Loucy (cell line): Measurements from ENCODE around the gene RRP1.

Experiments
- H2AFZ ChIP-seq: fragments of 200-600 bp; sonication (generic); 2 replicates; pipeline ENCODE4 v1.6.0; 2016; ENCODE audit warnings: antibody characterized with exemption, mild to moderate bottlenecking, low read length, moderate library complexity
- H3F3A ChIP-seq: fragments of 200-600 bp; 2 replicates; pipeline ENCODE4 v1.6.0; 2016; ENCODE audit warnings: antibody characterized with exemption, low read depth, mild to moderate bottlenecking
- H3K27me3 ChIP-seq: fragments of 200-600 bp; sonication (generic); 2 replicates; pipeline ENCODE4 v1.6.1; 2014; ENCODE audit warnings: low read length, mild to moderate bottlenecking; ENCODE audit not compliant: insufficient read depth, poor library complexity, severe bottlenecking
- H3K36me3 ChIP-seq: fragments of 200-600 bp; sonication (generic); 2 replicates; pipeline ENCODE4 v1.6.1; 2016; ENCODE audit warnings: low read length; ENCODE audit not compliant: insufficient read depth
- H3K4me1 ChIP-seq: fragments of 200-600 bp; sonication (generic); 2 replicates; pipeline ENCODE4 v1.5.1; 2014; ENCODE audit warnings: low read length, mild to moderate bottlenecking; ENCODE audit not compliant: insufficient read depth, poor library complexity, severe bottlenecking
- H3K4me2 ChIP-seq: fragments of 200-600 bp; sonication (generic); 2 replicates; pipeline ENCODE4 v1.6.0; 2014; ENCODE audit warnings: antibody characterized with exemption, low read length, low read depth, mild to moderate bottlenecking; ENCODE audit not compliant: poor library complexity, severe bottlenecking
- H3K4me3 ChIP-seq: fragments of 200-600 bp; sonication (generic); 2 replicates; pipeline ENCODE4 v1.5.1; 2014; ENCODE audit warnings: low read length, mild to moderate bottlenecking, mixed read lengths; ENCODE audit not compliant: poor library complexity, severe bottlenecking
- H3K79me2 ChIP-seq: fragments of 200-600 bp; sonication (generic); 2 replicates; pipeline ENCODE4 v1.6.1; 2014; ENCODE audit warnings: low read length; ENCODE audit not compliant: insufficient read depth
- H3K9ac ChIP-seq: fragments of 200-600 bp; sonication (generic); 2 replicates; pipeline ENCODE4 v1.6.0; 2014; ENCODE audit warnings: mild to moderate bottlenecking, low read depth, low read length, moderate library complexity; ENCODE audit not compliant: poor library complexity, severe bottlenecking
- H3K9me2 ChIP-seq: fragments of 200-600 bp; sonication (generic); replicated peaks from 2 replicates; pipeline ENCODE4 v1.6.1; 2016; ENCODE audit warnings: low read depth, low read length, mixed read lengths
- H3K9me3 ChIP-seq: fragments of 200-600 bp; sonication (generic); 2 replicates; pipeline ENCODE4 v1.6.1; 2014; ENCODE audit warnings: mild to moderate bottlenecking, antibody characterized with exemption, low read length, low read depth; ENCODE audit not compliant: insufficient read depth
- H4K20me1 ChIP-seq: fragments of 200-600 bp; sonication (generic); 2 replicates; pipeline ENCODE4 v1.6.0; 2014; ENCODE audit warnings: antibody characterized with exemption, low read length, mild to moderate bottlenecking; ENCODE audit not compliant: insufficient read depth, poor library complexity, severe bottlenecking
- CTCF ChIP-seq: fragments of 200-600 bp; sonication (generic); conservative IDR thresholded peaks from 2 replicates; pipeline ENCODE4 v1.5.1; 2014; ENCODE audit warnings: mild to moderate bottlenecking, antibody characterized with exemption, low read length
- EZH2phosphoT487 ChIP-seq: fragments of 200-600 bp; IDR thresholded peaks from 2 replicates; pipeline ENCODE4 v1.6.1; 2018; ENCODE audit warnings: antibody characterized with exemption, mild to moderate bottlenecking, moderate library complexity, borderline replicate concordance

The RRP1 gene

DNA sequence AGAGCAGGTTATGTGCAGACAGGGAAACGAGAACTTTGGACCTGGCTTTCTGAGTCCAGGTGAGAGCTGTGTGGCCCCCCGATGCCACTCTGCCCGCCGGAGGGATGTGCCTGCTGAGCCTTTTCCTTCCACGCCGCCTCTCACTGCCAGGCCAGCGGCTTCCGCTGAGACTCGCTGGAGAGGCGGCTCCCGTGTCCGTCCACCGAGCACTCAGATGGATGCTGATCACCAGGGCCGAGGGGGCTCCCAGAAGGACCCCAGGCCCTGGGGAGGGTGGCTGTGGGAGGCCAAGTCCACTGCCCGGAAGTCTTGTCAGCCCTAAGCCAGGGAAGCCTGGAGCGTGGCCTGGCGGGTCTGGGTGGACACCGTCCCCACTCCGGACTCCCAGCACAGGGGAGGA lies 29.7 kb upstream of the RRP1 start:
- H2AFZ ChIP-seq: no peak overlapping the region
- no peaks in the 10 kb centered on the region for H3K79me2 ChIP-seq
- H3K4me3 ChIP-seq: no peak overlapping the region
- no peak overlapping the region for H3K9ac ChIP-seq
- no peaks in the 10 kb centered on the region for H3K27me3 ChIP-seq
- no peaks in the 10 kb centered on the region for H4K20me1 ChIP-seq
- H3K9me3 ChIP-seq: no peaks in the 10 kb centered on the region
- H3F3A ChIP-seq: no peaks in the 10 kb centered on the region
- no peak overlapping the region for H3K4me2 ChIP-seq
- H3K4me1 ChIP-seq: no peaks in the 10 kb centered on the region
- H3K36me3 ChIP-seq: peaks cover 16% of the 10 kb centered on the region; the same call in 1 of the 2 replicates
- no peaks in the 10 kb centered on the region for H3K9me2 ChIP-seq
- no peak for TF ChIP-seq CTCF
- no peak for TF ChIP-seq EZH2phosphoT487

DNA sequence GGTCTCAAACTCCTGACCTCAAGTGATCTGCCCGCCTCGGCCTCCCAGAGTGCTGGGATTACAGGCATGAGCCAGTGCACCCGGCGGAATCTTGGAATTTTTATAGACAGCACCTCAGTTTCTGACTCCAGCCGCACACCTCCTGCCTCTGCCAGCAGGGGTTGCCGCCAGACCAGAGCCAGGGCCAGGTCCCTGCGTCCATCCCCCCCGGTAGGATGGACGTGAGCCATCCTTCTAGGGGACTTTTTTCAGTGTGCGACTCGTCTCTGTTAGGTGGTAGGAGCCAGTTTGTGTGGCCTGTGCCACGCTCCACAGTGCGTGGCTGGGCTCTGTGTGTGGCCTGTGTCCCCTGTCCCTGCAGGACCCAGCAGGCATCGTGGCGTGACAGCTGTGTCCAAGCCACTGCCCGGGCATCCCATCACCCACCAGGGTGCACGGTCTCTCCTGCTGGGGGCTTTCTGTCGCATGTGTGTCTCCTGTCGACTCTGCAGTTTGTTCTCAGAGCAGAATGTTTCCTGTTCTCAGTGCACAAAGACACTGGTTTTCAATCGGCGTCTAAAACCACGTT lies 28.9 kb upstream of the RRP1 start:
- no peaks in the 10 kb centered on the region for H3K9me2 ChIP-seq
- no peak overlapping the region for H3K9ac ChIP-seq
- no peak overlapping the region for H3K4me3 ChIP-seq
- peaks cover 16% of the 10 kb centered on the region; the same call in 1 of the 2 replicates for H3K36me3 ChIP-seq
- H3F3A ChIP-seq: no peaks in the 10 kb centered on the region
- no peaks in the 10 kb centered on the region for H3K79me2 ChIP-seq
- no peaks in the 10 kb centered on the region for H4K20me1 ChIP-seq
- H2AFZ ChIP-seq: no peak overlapping the region
- no peaks in the 10 kb centered on the region for H3K4me1 ChIP-seq
- H3K27me3 ChIP-seq: no peaks in the 10 kb centered on the region
- H3K4me2 ChIP-seq: no peak overlapping the region
- no peaks in the 10 kb centered on the region for H3K9me3 ChIP-seq
- TF ChIP-seq CTCF: no peak
- TF ChIP-seq EZH2phosphoT487: no peak

DNA sequence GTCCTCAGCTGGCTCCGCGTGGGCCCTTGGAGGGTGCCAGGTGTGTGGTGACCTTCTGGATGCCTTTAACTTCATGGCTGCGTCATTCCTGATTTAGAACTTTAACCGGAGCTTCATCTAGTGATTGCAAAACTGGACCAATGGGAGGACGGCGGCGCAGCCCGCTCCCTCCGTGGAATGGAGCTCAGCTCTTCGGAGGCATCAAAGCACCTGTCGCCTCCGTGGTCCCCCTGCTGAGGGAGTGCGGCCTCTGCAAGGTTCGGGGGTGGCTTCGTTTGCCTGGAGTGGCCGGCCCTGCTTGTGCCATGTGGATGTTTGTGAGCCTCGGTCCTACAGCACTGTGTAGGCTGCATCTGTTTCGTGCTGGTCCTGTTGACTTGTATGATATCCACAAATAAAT lies 27.5 kb upstream of the RRP1 start:
- Histone ChIP-seq H2AFZ (no peak overlapping the region), H3K79me2 (no peaks in the 10 kb centered on the region), H3K9me2 (no peaks in the 10 kb centered on the region), H3K27me3 (no peaks in the 10 kb centered on the region), H3K36me3 (peaks cover 4% of the 10 kb centered on the region; the same call in 1 of the 2 replicates), H4K20me1 (no peaks in the 10 kb centered on the region), H3F3A (no peaks in the 10 kb centered on the region), H3K4me3 (no peak overlapping the region), H3K9ac (no peak overlapping the region), H3K4me1 (no peaks in the 10 kb centered on the region), H3K4me2 (no peak overlapping the region), H3K9me3 (no peaks in the 10 kb centered on the region)
- TF ChIP-seq CTCF (no peak), EZH2phosphoT487 (no peak)
